Measurements from ENCODE around the gene NELL1. TPM values are rescaled to one million over a fixed set of nuclear protein-coding genes. Genes with fewer than 3 reads are reported as not detected.

NELL1 gene
- total and polyA plus RNA-seq, 2 donors (not counting 3 experiments of a cell fraction or from before 2014, with no cell fraction given): not detected

- Histone ChIP-seq H3K9me1 (replicated peaks; ENCODE audit: control insufficient read depth, extremely low read depth, insufficient read depth, low read length) (no peaks in the 10 kb centered on the region), H3K9me3 (replicated peaks; ENCODE audit: control insufficient read depth, insufficient read depth, low read length) (peaks cover 2% of the 10 kb centered on the region), H4K20me1 (replicated peaks; ENCODE audit: control insufficient read depth, extremely low read depth, insufficient read depth, low read length) (no peaks in the 10 kb centered on the region), H3K9ac (replicated peaks; ENCODE audit: extremely low read depth, insufficient read depth, low read length) (no peak overlapping the region), H2AFZ (ENCODE audit: low read depth, low read length) (no peak overlapping the region), H3K4me1 (ENCODE audit: control insufficient read depth, extremely low read depth, insufficient read depth, low read length) (no peaks in the 10 kb centered on the region), H3K4me2 (ENCODE audit: insufficient read depth, low read length) (no peak overlapping the region), H3K36me3 (ENCODE audit: control insufficient read depth in 2 of 2, extremely low read depth in 1 of 2, insufficient read depth in 2 of 2, low read length in 2 of 2) (no peaks in the 10 kb centered on the region), H3K27ac (ENCODE audit: insufficient read depth, low read depth, low read length) (no peak overlapping the region), H3K4me3 (replicated peaks in 1 of 3; ENCODE audit: insufficient read depth in 1 of 3, low read depth in 1 of 3, low read length in 3 of 3) (no peak overlapping the region), H3K79me2 (ENCODE audit: control insufficient read depth, insufficient read depth, low read length) (no peaks in the 10 kb centered on the region), H3K27me3 (ENCODE audit: control insufficient read depth in 2 of 2, insufficient read depth in 2 of 2, low read length in 2 of 2) (no peaks in the 10 kb centered on the region)
- dilution Hi-C loops (cut with MboI; ENCODE audit: extremely low pct_ligation_motif_present, low sequenced_read_pairs) (no loop called here), intact Hi-C loops (cut with micrococcal nuclease) (no loop called here)
- ChIA-PET POLR2A (no interaction called here), CTCF (no interaction called here)
- BruUV-seq (replicated peaks): no TSS peak
- no peak for TF ChIP-seq JUN (IDR thresholded peaks at IDR 0.05; ENCODE audit: borderline replicate concordance, insufficient read depth, insufficient read length, low read depth)
- no peak for TF ChIP-seq POLR2AphosphoS5 (IDR thresholded peaks at IDR 0.05; ENCODE audit: insufficient read depth, low read depth, low read length)
- TF ChIP-seq CTCF (IDR thresholded peaks at IDR 0.05; ENCODE audit: extremely low read depth in 1 of 2, insufficient read depth in 1 of 2, low read depth in 1 of 2, low read length in 2 of 2): no peak
- TF ChIP-seq MAX (IDR thresholded peaks at IDR 0.05; ENCODE audit: insufficient read depth, insufficient read length): no peak
- no peak for TF ChIP-seq EZH2 (IDR thresholded peaks at IDR 0.05; ENCODE audit: borderline replicate concordance, low read depth, low read length, severe bottlenecking)
- no peak for TF ChIP-seq FOS (IDR thresholded peaks at IDR 0.05; ENCODE audit: borderline replicate concordance, insufficient read depth, low read length)
- TF ChIP-seq POLR2A (IDR thresholded peaks at IDR 0.05; ENCODE audit: low read depth, low read length): no peak
- no peak for TF ChIP-seq GATA2 (IDR thresholded peaks at IDR 0.05; ENCODE audit: insufficient read depth, insufficient read length, low read depth, low read length)
- no peak for TF ChIP-seq MYC (IDR thresholded peaks at IDR 0.05; ENCODE audit: low read depth, low read length)
- DNase-seq (ENCODE audit: low read depth, low spot score) (no peak), FAIRE-seq (no peak)
Observed at GRCh38 chr11:21264125-21264524, 594.7 kb downstream of the NELL1 start.

Data from endothelial cell of umbilical vein (primary cell).